ENCODE measurements around the gene CARS1.

CARS1 gene

GRCh38 chr11:3060436-3061025, 3.3 kb upstream of the CARS1 start:
- in situ Hi-C loops (cut with MboI; ENCODE audit: low sequenced_read_pairs, unreplicated experiment): no loop called here
- no peak for DNase-seq (ENCODE audit: low spot score)
- no peak for TF ChIP-seq CTCF (IDR thresholded peaks at IDR 0.05; ENCODE audit: borderline replicate concordance, control extremely low read depth, extremely low read depth, insufficient read depth, missing control alignments)

GRCh38 chr11:3058753-3059664, 1.8 kb upstream of the CARS1 start:
- no peak for TF ChIP-seq CTCF (IDR thresholded peaks at IDR 0.05; ENCODE audit: borderline replicate concordance, control extremely low read depth, extremely low read depth, insufficient read depth, missing control alignments)
- no peak for DNase-seq (ENCODE audit: low spot score)
- in situ Hi-C loops (cut with MboI; ENCODE audit: low sequenced_read_pairs, unreplicated experiment): no loop called here

DNA sequence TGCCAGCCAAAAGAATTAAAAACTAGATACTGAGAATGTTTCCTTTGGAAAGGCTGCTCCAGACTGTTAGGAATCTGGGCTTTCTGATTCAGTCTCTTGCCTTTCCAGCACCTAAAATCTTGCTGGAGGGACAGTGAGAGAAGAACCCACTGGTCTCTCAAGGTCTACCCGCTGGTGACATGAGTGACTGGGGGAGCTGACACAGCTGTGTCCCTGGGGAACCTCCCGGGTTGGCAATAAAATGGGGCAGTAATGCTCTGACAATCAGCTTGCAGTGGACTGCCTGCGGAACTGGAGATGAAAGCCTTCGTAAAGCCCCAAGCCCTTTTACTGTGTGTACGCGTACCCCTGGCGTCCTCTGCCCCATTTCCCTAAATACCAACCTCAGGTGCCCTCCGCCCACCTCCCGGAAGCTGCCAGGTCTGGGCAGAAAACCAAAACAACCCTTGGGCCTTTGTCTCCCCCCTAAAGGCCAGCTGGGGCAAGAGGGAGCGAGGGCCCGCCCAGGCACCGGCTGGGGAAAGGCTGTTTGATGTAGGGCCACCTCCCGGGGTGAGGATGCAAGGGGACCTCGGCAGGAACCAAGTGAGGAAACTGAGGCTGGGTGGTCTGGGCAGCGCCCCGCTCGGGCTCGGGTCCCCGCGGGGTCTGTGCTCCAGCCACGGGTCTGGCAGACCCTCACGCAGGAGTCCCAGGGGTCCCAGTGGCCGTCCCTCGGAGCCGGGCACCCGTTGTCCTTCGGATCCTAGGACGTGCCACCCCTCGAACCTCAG, 741 bp downstream of the CARS1 start:
- no peak for TF ChIP-seq CTCF (IDR thresholded peaks at IDR 0.05; ENCODE audit: borderline replicate concordance, control extremely low read depth, extremely low read depth, insufficient read depth, missing control alignments)
- no peak for DNase-seq (ENCODE audit: low spot score)
- in situ Hi-C loops (cut with MboI; ENCODE audit: low sequenced_read_pairs, unreplicated experiment): no loop called here

DNA sequence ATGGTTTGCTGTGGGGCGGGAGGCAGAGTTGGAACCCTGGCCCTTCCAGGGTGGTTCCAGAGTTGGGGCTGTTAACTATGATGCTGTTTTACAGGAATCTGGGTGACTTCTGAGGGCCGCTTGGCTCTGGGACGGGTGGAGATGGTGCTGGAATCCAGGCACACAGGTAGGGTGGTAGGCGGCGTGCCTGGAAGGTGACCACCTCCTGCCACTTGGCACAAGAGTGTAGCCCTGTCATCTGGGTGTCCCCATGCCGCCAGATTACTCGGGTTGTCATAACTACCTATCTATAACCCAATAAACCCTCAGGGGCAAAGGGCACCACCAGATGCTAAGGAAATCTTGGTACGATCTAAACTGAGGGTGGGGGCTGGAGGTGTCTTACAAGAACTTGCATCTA, 1.3 kb downstream of the CARS1 start:
- TF ChIP-seq CTCF (IDR thresholded peaks at IDR 0.05; ENCODE audit: borderline replicate concordance, control extremely low read depth, extremely low read depth, insufficient read depth, missing control alignments): no peak
- in situ Hi-C loops (cut with MboI; ENCODE audit: low sequenced_read_pairs, unreplicated experiment): no loop called here
- no peak for DNase-seq (ENCODE audit: low spot score)

DNA sequence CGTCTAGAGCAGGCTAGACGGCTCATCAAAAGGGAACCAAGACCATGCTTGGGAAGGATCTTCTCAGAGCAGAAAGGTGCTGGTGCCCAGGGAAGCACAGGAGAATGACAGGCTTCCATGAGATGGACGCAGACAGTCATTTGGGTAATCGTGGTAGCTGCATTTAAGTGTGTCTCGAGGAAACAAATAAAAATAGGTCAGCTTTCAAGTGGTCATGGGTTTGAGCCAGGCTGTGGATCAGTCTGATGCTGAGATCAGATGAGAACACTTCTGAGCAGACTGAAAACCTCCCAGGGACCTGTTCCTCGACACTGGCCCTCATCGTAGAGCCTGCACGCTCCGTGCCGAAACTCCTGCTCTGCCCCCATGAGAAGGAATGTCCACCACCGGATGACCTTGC, 4.7 kb downstream of the CARS1 start:
- in situ Hi-C loops (cut with MboI; ENCODE audit: low sequenced_read_pairs, unreplicated experiment): no loop called here
- DNase-seq (ENCODE audit: low spot score): no peak
- TF ChIP-seq CTCF (IDR thresholded peaks at IDR 0.05; ENCODE audit: borderline replicate concordance, control extremely low read depth, extremely low read depth, insufficient read depth, missing control alignments): no peak

DNA sequence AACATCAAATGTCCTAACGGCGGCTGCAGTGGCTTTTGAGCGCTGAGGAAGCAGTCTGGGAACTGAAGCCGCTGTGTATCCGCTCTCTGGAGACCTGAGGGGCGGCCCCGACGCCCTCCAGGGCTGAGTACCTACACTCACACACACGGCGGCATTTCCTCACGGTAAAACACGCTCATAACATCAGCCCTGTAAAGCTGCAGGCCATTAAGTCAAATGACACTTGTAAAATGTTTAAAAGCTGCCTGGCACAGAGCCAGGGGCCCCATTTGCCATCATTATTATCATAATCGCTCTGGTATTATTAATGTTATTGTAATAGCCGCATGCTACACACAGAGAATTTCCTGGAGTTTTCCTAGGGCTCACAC, 5.1 kb downstream of the CARS1 start:
- in situ Hi-C loops (cut with MboI; ENCODE audit: low sequenced_read_pairs, unreplicated experiment): no loop called here
- TF ChIP-seq CTCF (IDR thresholded peaks at IDR 0.05; ENCODE audit: borderline replicate concordance, control extremely low read depth, extremely low read depth, insufficient read depth, missing control alignments): no peak
- no peak for DNase-seq (ENCODE audit: low spot score)
